Mesothelial cell of epicardium (in vitro differentiated cells): ENCODE results near the gene TRAF2. TPM values are rescaled to one million over a fixed set of nuclear protein-coding genes. Genes with fewer than 3 reads are reported as not detected.

Experiments used
- DNase-seq, 2 experiments: peaks; one replicate each; pipeline ENCODE4 v3.0.0; 2021; ENCODE audit warnings: low spot score in 2 of 2; ENCODE audit not compliant: unreplicated experiment in 2 of 2
- H3K27ac Mint-ChIP-seq: 2 replicates; pipeline ENCODE4 v1.8.0; 2021; ENCODE audit warnings: mixed read lengths
- H3K27me3 Mint-ChIP-seq: 2 replicates; pipeline ENCODE4 v1.8.0; 2021; ENCODE audit warnings: low read depth, mixed read lengths
- H3K36me3 Mint-ChIP-seq: 2 replicates; pipeline ENCODE4 v1.8.0; 2021; ENCODE audit warnings: mixed read lengths
- H3K4me1 Mint-ChIP-seq: 2 replicates; pipeline ENCODE4 v1.8.0; 2021; ENCODE audit warnings: mixed read lengths
- H3K4me3 Mint-ChIP-seq: 2 replicates; pipeline ENCODE4 v1.8.0; 2021; ENCODE audit warnings: mild to moderate bottlenecking, moderate library complexity, mixed read lengths
- H3K9me3 Mint-ChIP-seq: 2 replicates; pipeline ENCODE4 v1.8.0; 2021; ENCODE audit warnings: mixed read lengths
- total RNA-seq: library from RNA; stranded (reverse); gene quantifications from 3 replicates; pipeline ENCODE4 v1.2.1, GENCODE V29; 2021
- TF ChIP-seq, protein P1 (sequence below): fragments of 200-600 bp; sonication (generic); IDR thresholded peaks from one replicate; pipeline ENCODE4 v1.5.0; 2021; ENCODE audit warnings: antibody characterized with exemption; ENCODE audit not compliant: unreplicated experiment

The TRAF2 gene
- total RNA-seq, 1 donor from 2014 or later = 17.4 TPM

- DNase-seq = no peak
- no peak overlapping the region for H3K27ac Mint-ChIP-seq
- H3K36me3 Mint-ChIP-seq = peaks cover 20% of the 10 kb centered on the region
- no peaks in the 10 kb centered on the region for H3K27me3 Mint-ChIP-seq
- H3K9me3 Mint-ChIP-seq = no peaks in the 10 kb centered on the region
- no peaks in the 10 kb centered on the region for H3K4me1 Mint-ChIP-seq
- no peak overlapping the region for H3K4me3 Mint-ChIP-seq
- TF ChIP-seq, protein P1, sequence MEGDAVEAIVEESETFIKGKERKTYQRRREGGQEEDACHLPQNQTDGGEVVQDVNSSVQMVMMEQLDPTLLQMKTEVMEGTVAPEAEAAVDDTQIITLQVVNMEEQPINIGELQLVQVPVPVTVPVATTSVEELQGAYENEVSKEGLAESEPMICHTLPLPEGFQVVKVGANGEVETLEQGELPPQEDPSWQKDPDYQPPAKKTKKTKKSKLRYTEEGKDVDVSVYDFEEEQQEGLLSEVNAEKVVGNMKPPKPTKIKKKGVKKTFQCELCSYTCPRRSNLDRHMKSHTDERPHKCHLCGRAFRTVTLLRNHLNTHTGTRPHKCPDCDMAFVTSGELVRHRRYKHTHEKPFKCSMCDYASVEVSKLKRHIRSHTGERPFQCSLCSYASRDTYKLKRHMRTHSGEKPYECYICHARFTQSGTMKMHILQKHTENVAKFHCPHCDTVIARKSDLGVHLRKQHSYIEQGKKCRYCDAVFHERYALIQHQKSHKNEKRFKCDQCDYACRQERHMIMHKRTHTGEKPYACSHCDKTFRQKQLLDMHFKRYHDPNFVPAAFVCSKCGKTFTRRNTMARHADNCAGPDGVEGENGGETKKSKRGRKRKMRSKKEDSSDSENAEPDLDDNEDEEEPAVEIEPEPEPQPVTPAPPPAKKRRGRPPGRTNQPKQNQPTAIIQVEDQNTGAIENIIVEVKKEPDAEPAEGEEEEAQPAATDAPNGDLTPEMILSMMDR = no peak
These were observed 37.6 kb downstream of the TRAF2 start for GRCh38 chr9:136923881-136924280.

DNA sequence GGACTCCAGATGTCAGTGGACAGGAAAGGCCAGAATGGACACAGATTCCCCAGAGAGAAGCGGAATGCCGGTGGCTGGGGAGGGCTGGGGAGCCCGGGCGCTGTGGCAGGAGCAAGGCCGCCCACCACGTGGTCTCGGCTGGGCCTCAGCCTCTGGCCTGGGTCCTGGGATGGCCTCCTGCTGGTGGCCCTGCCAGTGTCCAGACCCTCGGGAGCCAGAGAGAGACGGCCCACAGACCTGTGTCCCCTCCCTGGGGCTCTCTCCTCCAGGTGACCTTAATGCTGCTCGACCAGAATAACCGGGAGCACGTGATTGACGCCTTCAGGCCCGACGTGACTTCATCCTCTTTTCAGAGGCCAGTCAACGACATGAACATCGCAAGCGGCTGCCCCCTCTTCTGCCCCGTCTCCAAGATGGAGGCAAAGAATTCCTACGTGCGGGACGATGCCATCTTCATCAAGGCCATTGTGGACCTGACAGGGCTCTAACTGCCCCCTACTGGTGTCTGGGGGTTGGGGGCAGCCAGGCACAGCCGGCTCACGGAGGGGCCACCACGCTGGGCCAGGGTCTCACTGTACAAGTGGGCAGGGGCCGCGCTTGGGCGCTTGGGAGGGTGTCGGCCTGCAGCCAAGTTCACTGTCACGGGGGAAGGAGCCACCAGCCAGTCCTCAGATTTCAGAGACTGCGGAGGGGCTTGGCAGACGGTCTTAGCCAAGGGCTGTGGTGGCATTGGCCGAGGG lies 39.3 kb downstream of the TRAF2 start:
- Mint-ChIP-seq H3K4me1 (no peaks in the 10 kb centered on the region), H3K27me3 (no peaks in the 10 kb centered on the region), H3K9me3 (no peaks in the 10 kb centered on the region), H3K4me3 (no peak overlapping the region), H3K36me3 (peaks cover 15% of the 10 kb centered on the region), H3K27ac (no peak overlapping the region)
- no peak for DNase-seq
- TF ChIP-seq, protein P1 = no peak

DNA sequence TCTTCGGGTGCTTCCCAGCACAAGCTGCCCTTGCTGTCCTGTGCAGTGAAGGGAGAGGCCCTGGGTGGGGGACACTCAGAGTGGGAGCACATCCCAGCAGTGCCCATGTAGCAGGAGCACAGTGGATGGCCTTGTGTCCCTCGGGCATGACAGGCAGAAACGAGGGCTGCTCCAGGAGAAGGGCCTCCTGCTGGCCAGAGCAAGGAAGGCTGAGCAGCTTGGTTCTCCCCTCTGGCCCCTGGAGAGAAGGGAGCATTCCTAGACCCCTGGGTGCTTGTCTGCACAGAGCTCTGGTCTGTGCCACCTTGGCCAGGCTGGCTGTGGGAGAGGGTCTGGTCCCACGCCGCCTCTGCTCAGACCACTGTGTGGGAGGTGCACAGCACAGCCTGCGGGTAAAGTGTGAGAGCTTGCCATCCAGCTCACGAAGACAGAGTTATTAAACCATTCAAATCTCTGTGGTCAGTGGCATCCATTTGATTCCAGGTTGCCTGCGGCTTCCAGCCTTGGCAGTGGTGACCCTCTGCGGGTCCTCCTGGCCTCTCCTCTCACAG lies 39.9 kb downstream of the TRAF2 start:
- H3K36me3 Mint-ChIP-seq = peaks cover 12% of the 10 kb centered on the region
- no peak overlapping the region for H3K4me3 Mint-ChIP-seq
- H3K27me3 Mint-ChIP-seq = no peaks in the 10 kb centered on the region
- H3K27ac Mint-ChIP-seq = no peak overlapping the region
- no peaks in the 10 kb centered on the region for H3K4me1 Mint-ChIP-seq
- DNase-seq = no peak
- H3K9me3 Mint-ChIP-seq = no peaks in the 10 kb centered on the region
- TF ChIP-seq, protein P1 = no peak

DNA sequence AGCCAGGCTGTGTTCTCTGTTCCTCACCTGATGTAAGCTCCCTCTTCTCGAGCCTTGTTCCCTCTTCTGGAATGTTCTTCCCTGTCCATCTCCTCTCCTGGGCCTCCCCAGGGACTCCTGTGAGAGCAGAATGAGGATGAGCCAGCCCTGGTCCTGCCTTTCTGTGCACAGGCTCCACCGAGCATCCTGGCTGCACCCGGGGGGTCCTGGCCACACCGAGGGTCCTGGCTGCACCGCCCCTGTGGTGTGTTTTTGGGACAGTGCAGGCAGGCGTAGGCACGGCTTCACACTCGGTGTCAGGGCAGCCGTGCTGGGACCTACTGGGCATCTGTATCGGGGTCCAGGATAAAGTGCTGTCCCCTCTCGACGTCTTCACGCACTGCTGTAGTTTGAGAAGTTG lies 40.4 kb downstream of the TRAF2 start:
- TF ChIP-seq, protein P1 = no peak
- no peaks in the 10 kb centered on the region for H3K4me1 Mint-ChIP-seq
- H3K36me3 Mint-ChIP-seq = peaks cover 13% of the 10 kb centered on the region
- peaks cover 1% of the 10 kb centered on the region for H3K9me3 Mint-ChIP-seq
- H3K4me3 Mint-ChIP-seq = no peak overlapping the region
- H3K27me3 Mint-ChIP-seq = no peaks in the 10 kb centered on the region
- H3K27ac Mint-ChIP-seq = no peak overlapping the region
- no peak for DNase-seq

- Mint-ChIP-seq H3K4me3 (no peak overlapping the region), H3K27ac (no peak overlapping the region), H3K9me3 (peaks cover 6% of the 10 kb centered on the region), H3K27me3 (no peaks in the 10 kb centered on the region), H3K4me1 (no peaks in the 10 kb centered on the region), H3K36me3 (peaks cover 16% of the 10 kb centered on the region)
- DNase-seq = no peak
- TF ChIP-seq, protein P1 = no peak
These were observed 41.3 kb downstream of the TRAF2 start for GRCh38 chr9:136927343-136928271.
